K562 (cell line): ENCODE measurements around the gene WIPF3. TPM values are rescaled to one million over a fixed set of nuclear protein-coding genes. Genes with fewer than 3 reads are reported as not detected.
A peak's percentile ranks its signal among the peaks of the same experiment; 100 is the strongest.

ENCODE experiments used
- BRCA1 ChIP-seq, 2 experiments: fragments of 450-650 bp in 1 of 2; sonication (generic) in 1 of 2; formaldehyde crosslinking in 1 of 2; IDR thresholded peaks; 2 replicates each; pipeline versions ENCODE4 v1.5.0 to v1.6.1; 2017 to 2020; ENCODE audit warnings: mild to moderate bottlenecking in 1 of 2, missing genetic modification reagents in 1 of 2
- CBX8 ChIP-seq: fragments of 200-600 bp; sonication (generic); IDR thresholded peaks from 2 replicates; pipeline ENCODE4 v1.6.1; 2012; ENCODE audit warnings: borderline replicate concordance, mixed run types, low read depth, mild to moderate bottlenecking, moderate library complexity, mixed read lengths, low read length, control low read depth, inconsistent platforms; ENCODE audit not compliant: poor library complexity, severe bottlenecking; ENCODE audit errors: extremely low read depth
- CXXC5 ChIP-seq: fragments of 250-450 bp; sonication (Bioruptor Pico); IDR thresholded peaks from 2 replicates; pipeline ENCODE4 v1.8.0; 2022; ENCODE audit warnings: inconsistent platforms, mild to moderate bottlenecking, moderate library complexity
- DMBX1 ChIP-seq: fragments of 250-450 bp; sonication (Bioruptor Pico); IDR thresholded peaks from 2 replicates; pipeline ENCODE4 v1.8.0; 2022; ENCODE audit warnings: inconsistent platforms, mild to moderate bottlenecking, moderate library complexity, borderline replicate concordance
- EGR1 ChIP-seq: fragments of 450-650 bp; conservative IDR thresholded peaks from 2 replicates; pipeline ENCODE4 v1.6.1; 2017; ENCODE audit warnings: mild to moderate bottlenecking
- GTF2A2 ChIP-seq: IDR thresholded peaks from 2 replicates; pipeline ENCODE4 v1.6.1; 2016; ENCODE audit warnings: mild to moderate bottlenecking, missing genetic modification characterization, missing compliant biosample characterization
- KLF13 ChIP-seq: fragments of 450-650 bp; IDR thresholded peaks from 2 replicates; pipeline ENCODE4 v1.6.1; 2016; ENCODE audit warnings: missing genetic modification characterization, low read depth, mild to moderate bottlenecking, missing compliant biosample characterization, moderate library complexity, borderline replicate concordance
- MAFG ChIP-seq: fragments of 450-650 bp; conservative IDR thresholded peaks from 2 replicates; pipeline ENCODE4 v1.6.1; 2016; ENCODE audit warnings: missing genetic modification characterization, missing compliant biosample characterization
- MYC ChIP-seq, 2 experiments: fragments of 250-450 bp in 1 of 2; sonication (Bioruptor Pico) in 1 of 2; IDR thresholded peaks; 2 replicates each; pipeline versions ENCODE4 v1.5.1 to v1.6.1; 2012 to 2021; ENCODE audit warnings: low read depth in 2 of 2, borderline replicate concordance in 1 of 2, improper control_type of control experiment in 1 of 2, low read length in 1 of 2, mild to moderate bottlenecking in 1 of 2, moderate library complexity in 1 of 2
- PTRF ChIP-seq: fragments of 450-650 bp; IDR thresholded peaks from 2 replicates; pipeline ENCODE4 v1.6.1; 2016; ENCODE audit warnings: mild to moderate bottlenecking, missing genetic modification characterization, missing compliant biosample characterization
- TEAD1 ChIP-seq, 2 experiments: fragments of 450-650 bp in 1 of 2; sonication (generic) in 1 of 2; formaldehyde crosslinking; IDR thresholded peaks; 2 replicates each; pipeline versions ENCODE4 v1.4.0 to v1.8.0; 2020 to 2022; ENCODE audit warnings: mild to moderate bottlenecking in 2 of 2, missing genetic modification reagents in 1 of 2
- ZNF324 ChIP-seq: fragments of 250-450 bp; sonication (Bioruptor Pico); IDR thresholded peaks from 2 replicates; pipeline ENCODE4 v1.4.0; 2020; ENCODE audit warnings: mild to moderate bottlenecking
- ZNF507 ChIP-seq: conservative IDR thresholded peaks from 2 replicates; pipeline ENCODE4 v1.6.1; 2017; ENCODE audit warnings: missing genetic modification characterization, missing compliant biosample characterization
- ZNF76 ChIP-seq: fragments of 250-450 bp; sonication (Bioruptor Pico); IDR thresholded peaks from 2 replicates; pipeline ENCODE4 v1.4.0; 2020; ENCODE audit warnings: mild to moderate bottlenecking, moderate library complexity, borderline replicate concordance
- ZNF766 ChIP-seq: fragments of 200-800 bp; sonication (Bioruptor generic); conservative IDR thresholded peaks from 2 replicates; pipeline ENCODE4 v1.6.1; 2016; ENCODE audit warnings: missing genetic modification characterization, missing compliant biosample characterization
- polyA plus RNA-seq, 8 experiments: library from polyadenylated mRNA; depleted of rRNA in 4 of 8; stranded (reverse) in 5 of 8; unstranded in 3 of 8; fragments of >200 nt; fragmentation: Nextera tagmentation in 2 of 8; fragmentation: Illumina TruSeq in 1 of 8; extraction: Ambion mirVana in 2 of 8; extraction: Trizol in 1 of 8; gene quantifications; 2 replicates each; pipeline versions ENCODE4 v1.2.1 to v1.2.3, GENCODE V29; 2011 to 2014; ENCODE audit warnings: inconsistent platforms in 1 of 8, missing spikeins in 1 of 8
- total RNA-seq, 7 experiments: library from RNA; depleted of rRNA in 6 of 7; stranded (reverse); fragments of >200 nt in 6 of 7; fragmentation: Illumina TruSeq in 2 of 7; extraction: Trizol in 2 of 7; gene quantifications; 2 replicates each; pipeline versions ENCODE4 v1.2.1 to v1.2.3, GENCODE V29; 2011 to 2021; ENCODE audit warnings: low replicate concordance in 1 of 7
- TF ChIP-seq, protein P1 (sequence below): fragments of 450-650 bp; formaldehyde crosslinking; IDR thresholded peaks from 2 replicates; pipeline ENCODE4 v1.4.0; 2022; ENCODE audit warnings: mild to moderate bottlenecking, moderate library complexity
- TF ChIP-seq, protein P2 (sequence below): fragments of 250-450 bp; sonication (Bioruptor Pico); IDR thresholded peaks from 2 replicates; pipeline ENCODE4 v1.8.0; 2022; ENCODE audit warnings: moderate library complexity, mild to moderate bottlenecking, inconsistent platforms
- TF ChIP-seq, protein P3 (sequence below): fragments of 250-450 bp; sonication (Bioruptor Pico); IDR thresholded peaks from 2 replicates; pipeline ENCODE4 v1.8.0; 2021; ENCODE audit warnings: mild to moderate bottlenecking, moderate library complexity
- TF ChIP-seq, protein P4 (sequence below): fragments of 450-650 bp; formaldehyde crosslinking; IDR thresholded peaks from 2 replicates; pipeline ENCODE4 v1.4.0; 2020; ENCODE audit warnings: mild to moderate bottlenecking, moderate library complexity
- TF ChIP-seq, protein P5 (sequence below): fragments of 450-650 bp; formaldehyde crosslinking; IDR thresholded peaks from 2 replicates; pipeline ENCODE4 v1.4.0; 2020; ENCODE audit warnings: mild to moderate bottlenecking, mixed read lengths

The WIPF3 gene
- total and polyA plus RNA-seq, 9 of the 15 experiments (the other 6 are each of a cell fraction or from before 2014, with no cell fraction given) = 0.18 to 3.2 (median 1.7) TPM

DNA sequence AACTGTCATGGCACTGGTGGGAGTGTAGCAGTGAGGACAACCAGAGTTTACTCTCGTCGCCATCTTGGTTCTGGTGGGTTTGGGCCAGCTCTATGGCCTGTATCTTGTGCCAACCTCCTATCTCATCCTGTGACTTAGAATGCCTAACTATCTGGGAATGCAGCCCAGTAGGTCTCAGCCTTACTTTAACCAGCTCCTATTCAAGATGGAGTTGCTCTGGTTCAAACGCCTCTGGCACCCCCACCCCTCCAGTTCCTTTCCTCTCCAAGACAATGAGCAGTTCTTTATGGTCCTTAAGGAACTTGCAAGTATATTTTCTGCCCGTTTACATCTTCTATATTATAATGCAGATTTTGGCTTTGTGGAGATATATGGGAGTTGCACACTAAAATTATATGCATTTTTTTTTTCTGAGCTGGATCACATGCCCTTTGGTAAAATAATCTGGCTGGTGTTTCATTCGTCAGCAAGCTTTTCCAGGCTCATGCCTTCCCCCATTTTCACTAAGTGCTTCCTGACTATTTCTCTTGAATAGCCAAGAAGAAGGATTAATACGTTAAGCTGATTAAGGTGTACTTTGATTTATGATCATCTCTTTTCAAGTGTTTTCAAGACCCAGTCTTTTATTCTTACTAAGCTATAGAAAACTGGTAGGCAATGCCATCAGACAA is 11.2 kb upstream of the WIPF3 start (continued):
- TF ChIP-seq, protein P1, sequence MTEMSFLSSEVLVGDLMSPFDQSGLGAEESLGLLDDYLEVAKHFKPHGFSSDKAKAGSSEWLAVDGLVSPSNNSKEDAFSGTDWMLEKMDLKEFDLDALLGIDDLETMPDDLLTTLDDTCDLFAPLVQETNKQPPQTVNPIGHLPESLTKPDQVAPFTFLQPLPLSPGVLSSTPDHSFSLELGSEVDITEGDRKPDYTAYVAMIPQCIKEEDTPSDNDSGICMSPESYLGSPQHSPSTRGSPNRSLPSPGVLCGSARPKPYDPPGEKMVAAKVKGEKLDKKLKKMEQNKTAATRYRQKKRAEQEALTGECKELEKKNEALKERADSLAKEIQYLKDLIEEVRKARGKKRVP (CRISPR knock-in tag) = peak; percentile 78
- TF ChIP-seq DMBX1 (CRISPR knock-in tag) = peak; percentile 98
- peak; percentile 30; the same call in 1 of the 2 replicates for TF ChIP-seq ZNF507
- TF ChIP-seq, protein P2, sequence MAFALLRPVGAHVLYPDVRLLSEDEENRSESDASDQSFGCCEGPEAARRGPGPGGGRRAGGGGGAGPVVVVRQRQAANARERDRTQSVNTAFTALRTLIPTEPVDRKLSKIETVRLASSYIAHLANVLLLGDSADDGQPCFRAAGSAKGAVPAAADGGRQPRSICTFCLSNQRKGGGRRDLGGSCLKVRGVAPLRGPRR (CRISPR knock-in tag) = peak; percentile 94
- TF ChIP-seq, protein P3, sequence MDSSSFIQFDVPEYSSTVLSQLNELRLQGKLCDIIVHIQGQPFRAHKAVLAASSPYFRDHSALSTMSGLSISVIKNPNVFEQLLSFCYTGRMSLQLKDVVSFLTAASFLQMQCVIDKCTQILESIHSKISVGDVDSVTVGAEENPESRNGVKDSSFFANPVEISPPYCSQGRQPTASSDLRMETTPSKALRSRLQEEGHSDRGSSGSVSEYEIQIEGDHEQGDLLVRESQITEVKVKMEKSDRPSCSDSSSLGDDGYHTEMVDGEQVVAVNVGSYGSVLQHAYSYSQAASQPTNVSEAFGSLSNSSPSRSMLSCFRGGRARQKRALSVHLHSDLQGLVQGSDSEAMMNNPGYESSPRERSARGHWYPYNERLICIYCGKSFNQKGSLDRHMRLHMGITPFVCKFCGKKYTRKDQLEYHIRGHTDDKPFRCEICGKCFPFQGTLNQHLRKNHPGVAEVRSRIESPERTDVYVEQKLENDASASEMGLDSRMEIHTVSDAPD (CRISPR knock-in tag) = peak; percentile 77
- TF ChIP-seq PTRF (tag) = peak; percentile 90
- TF ChIP-seq KLF13 (tag) = peak; percentile 45; the same call in 1 of the 2 replicates
- TF ChIP-seq MYC (IDR thresholded peaks at IDR 0.05; ENCODE audit: low read depth, low read length) = no peak
- TF ChIP-seq MYC (CRISPR knock-in tag; IDR thresholded peaks at IDR 0.05; ENCODE audit: borderline replicate concordance, low read depth) = 0 out of 2 replicates have a peak, but pooled peaks have one; percentile 43
- TF ChIP-seq ZNF76 (CRISPR knock-in tag) = peak; percentile 88; the same call in 1 of the 2 replicates
- TF ChIP-seq ZNF324 (CRISPR knock-in tag) = peak; percentile 62; the same call in 1 of the 2 replicates
- TF ChIP-seq MAFG (tag) = peak; percentile 15; the same call in 1 of the 2 replicates
- peak in 1 of 2 experiments; percentile 88; a peak in 2 of 4 replicates for TF ChIP-seq TEAD1 (CRISPR knock-in tag; IDR thresholded peaks at IDR 0.05)
- no peak for TF ChIP-seq EGR1
- no peak for TF ChIP-seq BRCA1 (IDR thresholded peaks at IDR 0.05)
- no peak for TF ChIP-seq BRCA1 (CRISPR knock-in tag; IDR thresholded peaks at IDR 0.05)
- TF ChIP-seq ZNF766 (CRISPR knock-in tag) = peak; percentile 90
- TF ChIP-seq, protein P4, sequence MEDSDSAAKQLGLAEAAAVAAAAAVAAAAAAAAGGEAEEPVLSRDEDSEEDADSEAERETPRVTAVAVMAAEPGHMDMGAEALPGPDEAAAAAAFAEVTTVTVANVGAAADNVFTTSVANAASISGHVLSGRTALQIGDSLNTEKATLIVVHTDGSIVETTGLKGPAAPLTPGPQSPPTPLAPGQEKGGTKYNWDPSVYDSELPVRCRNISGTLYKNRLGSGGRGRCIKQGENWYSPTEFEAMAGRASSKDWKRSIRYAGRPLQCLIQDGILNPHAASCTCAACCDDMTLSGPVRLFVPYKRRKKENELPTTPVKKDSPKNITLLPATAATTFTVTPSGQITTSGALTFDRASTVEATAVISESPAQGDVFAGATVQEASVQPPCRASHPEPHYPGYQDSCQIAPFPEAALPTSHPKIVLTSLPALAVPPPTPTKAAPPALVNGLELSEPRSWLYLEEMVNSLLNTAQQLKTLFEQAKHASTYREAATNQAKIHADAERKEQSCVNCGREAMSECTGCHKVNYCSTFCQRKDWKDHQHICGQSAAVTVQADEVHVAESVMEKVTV = 0 out of 2 replicates have a peak, but pooled peaks have one; percentile 21
- TF ChIP-seq CXXC5 (CRISPR knock-in tag) = peak; percentile 84
- TF ChIP-seq, protein P5, sequence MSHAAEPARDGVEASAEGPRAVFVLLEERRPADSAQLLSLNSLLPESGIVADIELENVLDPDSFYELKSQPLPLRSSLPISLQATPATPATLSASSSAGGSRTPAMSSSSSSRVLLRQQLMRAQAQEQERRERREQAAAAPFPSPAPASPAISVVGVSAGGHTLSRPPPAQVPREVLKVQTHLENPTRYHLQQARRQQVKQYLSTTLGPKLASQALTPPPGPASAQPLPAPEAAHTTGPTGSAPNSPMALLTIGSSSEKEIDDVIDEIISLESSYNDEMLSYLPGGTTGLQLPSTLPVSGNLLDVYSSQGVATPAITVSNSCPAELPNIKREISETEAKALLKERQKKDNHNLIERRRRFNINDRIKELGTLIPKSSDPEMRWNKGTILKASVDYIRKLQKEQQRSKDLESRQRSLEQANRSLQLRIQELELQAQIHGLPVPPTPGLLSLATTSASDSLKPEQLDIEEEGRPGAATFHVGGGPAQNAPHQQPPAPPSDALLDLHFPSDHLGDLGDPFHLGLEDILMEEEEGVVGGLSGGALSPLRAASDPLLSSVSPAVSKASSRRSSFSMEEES (CRISPR knock-in tag) = peak; percentile 48; the same call in 1 of the 2 replicates
- TF ChIP-seq GTF2A2 (tag) = peak; percentile 94
- TF ChIP-seq CBX8 = no peak
